H9 (cell line): ENCODE data around the gene PRKCZ. TPM values are rescaled to one million over a fixed set of nuclear protein-coding genes. Genes with fewer than 3 reads are reported as not detected.
"Not testable (repeated sequence)": the region's sequence is repeated elsewhere in the genome, so short reads cannot be mapped to it uniquely, and the experiment has no call there.

Experiments
- DNase-seq: peaks from one replicate; pipeline ENCODE4 v3.0.0-alpha.2; 2017
- H2AFZ ChIP-seq: one replicate; pipeline ENCODE4 v1.6.1; 2013; ENCODE audit warnings: mild to moderate bottlenecking, low read length, control low read depth, moderate library complexity
- H2AK5ac ChIP-seq: 2 replicates; pipeline ENCODE4 v1.6.1; 2013; ENCODE audit warnings: low read length, control low read depth, mixed read lengths; ENCODE audit not compliant: insufficient read length
- H2BK120ac ChIP-seq: one replicate; pipeline ENCODE4 v1.6.1; 2013; ENCODE audit warnings: low read depth, mild to moderate bottlenecking, low read length, control low read depth, inconsistent platforms; ENCODE audit not compliant: poor library complexity, severe bottlenecking
- H2BK12ac ChIP-seq: 2 replicates; pipeline ENCODE4 v1.6.1; 2013; ENCODE audit warnings: low read length, control low read depth, mixed read lengths, low read depth; ENCODE audit not compliant: insufficient read length
- H2BK15ac ChIP-seq: 2 replicates; pipeline ENCODE4 v1.6.1; 2013; ENCODE audit warnings: low read depth, low read length, control low read depth
- H2BK20ac ChIP-seq: one replicate; pipeline ENCODE4 v1.6.1; 2013; ENCODE audit warnings: low read depth, mild to moderate bottlenecking, low read length, control low read depth, inconsistent platforms; ENCODE audit not compliant: poor library complexity, severe bottlenecking
- H2BK5ac ChIP-seq: 2 replicates; pipeline ENCODE4 v1.6.1; 2013; ENCODE audit warnings: low read length, control low read depth, mixed read lengths; ENCODE audit not compliant: insufficient read length
- H3K14ac ChIP-seq: 2 replicates; pipeline ENCODE4 v1.6.1; 2013; ENCODE audit warnings: low read length, control low read depth; ENCODE audit not compliant: insufficient read depth
- H3K18ac ChIP-seq: 2 replicates; pipeline ENCODE4 v1.6.1; 2013; ENCODE audit warnings: low read depth, mild to moderate bottlenecking, mixed read lengths, low read length, control low read depth; ENCODE audit not compliant: insufficient read length
- H3K23ac ChIP-seq: 2 replicates; pipeline ENCODE4 v1.6.1; 2013; ENCODE audit warnings: low read length, control low read depth, mixed read lengths, low read depth; ENCODE audit not compliant: insufficient read length
- H3K23me2 ChIP-seq: 2 replicates; pipeline ENCODE4 v1.6.1; 2013; ENCODE audit warnings: low read depth, mild to moderate bottlenecking, mixed read lengths, low read length, control low read depth; ENCODE audit not compliant: insufficient read length, poor library complexity, severe bottlenecking
- H3K27ac ChIP-seq: 2 replicates; pipeline ENCODE4 v1.5.1; 2013; ENCODE audit warnings: low read length, control low read depth, mixed read lengths, low read depth; ENCODE audit not compliant: insufficient read length
- H3K27me3 ChIP-seq: 2 replicates; pipeline ENCODE4 v1.6.1; 2013; ENCODE audit warnings: low read length, control low read depth, inconsistent platforms; ENCODE audit not compliant: insufficient read depth
- H3K4ac ChIP-seq: 2 replicates; pipeline ENCODE4 v1.6.1; 2013; ENCODE audit warnings: low read depth, mild to moderate bottlenecking, control low read depth, inconsistent platforms, low read length, moderate library complexity
- H3K4me1 ChIP-seq: 2 replicates; pipeline ENCODE4 v1.6.1; 2013; ENCODE audit warnings: low read length, control low read depth, inconsistent platforms; ENCODE audit not compliant: insufficient read depth
- H3K4me2 ChIP-seq: 2 replicates; pipeline ENCODE4 v1.6.1; 2013; ENCODE audit warnings: low read length, control low read depth, mixed read lengths; ENCODE audit not compliant: insufficient read length, insufficient read depth
- H3K56ac ChIP-seq: 2 replicates; pipeline ENCODE4 v1.6.1; 2013; ENCODE audit warnings: low read depth, mild to moderate bottlenecking, mixed read lengths, low read length, control low read depth; ENCODE audit not compliant: insufficient read length
- H3K79me1 ChIP-seq: 2 replicates; pipeline ENCODE4 v1.6.1; 2013; ENCODE audit warnings: low read depth, mild to moderate bottlenecking, moderate library complexity, low read length, control low read depth, inconsistent platforms; ENCODE audit not compliant: insufficient read depth, poor library complexity, severe bottlenecking
- H3K79me2 ChIP-seq: 2 replicates; pipeline ENCODE4 v1.6.1; 2013; ENCODE audit warnings: low read length, control low read depth, inconsistent platforms; ENCODE audit not compliant: insufficient read depth
- H3K9ac ChIP-seq: 2 replicates; pipeline ENCODE4 v1.6.1; 2013; ENCODE audit warnings: low read length, control low read depth, mixed read lengths; ENCODE audit not compliant: insufficient read length; ENCODE audit errors: extremely low read depth
- H3K9me3 ChIP-seq: one replicate; pipeline ENCODE4 v1.6.1; 2013; ENCODE audit warnings: low read depth, low read length, inconsistent platforms; ENCODE audit not compliant: control insufficient read depth
- H3T11ph ChIP-seq: one replicate; pipeline ENCODE4 v1.6.1; 2013; ENCODE audit warnings: mild to moderate bottlenecking, low read length, control low read depth, inconsistent platforms
- H4K20me1 ChIP-seq: one replicate; pipeline ENCODE4 v1.6.1; 2013; ENCODE audit not compliant: control insufficient read depth, insufficient read length, insufficient read depth
- H4K5ac ChIP-seq: 2 replicates; pipeline ENCODE4 v1.6.1; 2013; ENCODE audit warnings: low read depth, mild to moderate bottlenecking, mixed read lengths, low read length, control low read depth; ENCODE audit not compliant: insufficient read length
- H4K8ac ChIP-seq: replicated peaks from 2 replicates; pipeline ENCODE4 v1.6.1; 2013; ENCODE audit warnings: low read length, control low read depth, mixed read lengths, low read depth; ENCODE audit not compliant: insufficient read length
- H4K91ac ChIP-seq: 2 replicates; pipeline ENCODE4 v1.6.1; 2013; ENCODE audit warnings: low read depth, mild to moderate bottlenecking, moderate library complexity, mixed read lengths, low read length, control low read depth; ENCODE audit not compliant: insufficient read length
- H3K27ac Mint-ChIP-seq, 3 experiments: 2 replicates in 2 of 3; 3 replicates in 1 of 3; pipeline ENCODE4 v1.8.0; 2020 to 2021; ENCODE audit warnings: mixed read lengths in 3 of 3, mild to moderate bottlenecking in 1 of 3, moderate library complexity in 1 of 3
- H3K27me3 Mint-ChIP-seq: 2 replicates; pipeline ENCODE4 v1.8.0; 2021; ENCODE audit warnings: low read depth, mild to moderate bottlenecking, moderate library complexity, mixed read lengths
- H3K36me3 Mint-ChIP-seq, 3 experiments: 2 replicates in 2 of 3; 3 replicates in 1 of 3; pipeline ENCODE4 v1.8.0; 2020 to 2021; ENCODE audit warnings: low read depth in 3 of 3, mixed read lengths in 3 of 3; ENCODE audit not compliant: insufficient read depth in 1 of 3
- H3K4me1 Mint-ChIP-seq, 2 experiments: 2 replicates each; pipeline ENCODE4 v1.8.0; 2020; ENCODE audit warnings: mixed read lengths in 2 of 2
- H3K4me3 Mint-ChIP-seq, 2 experiments: 2 replicates in 1 of 2; 3 replicates in 1 of 2; pipeline ENCODE4 v1.8.0; 2020 to 2021; ENCODE audit warnings: mild to moderate bottlenecking in 2 of 2, mixed read lengths in 2 of 2, moderate library complexity in 1 of 2
- H3K9me3 Mint-ChIP-seq, 2 experiments: 2 replicates in 1 of 2; 3 replicates in 1 of 2; pipeline ENCODE4 v1.8.0; 2020; ENCODE audit warnings: mild to moderate bottlenecking in 2 of 2, mixed read lengths in 2 of 2, moderate library complexity in 1 of 2
- WGBS: extraction: QIAGEN DNeasy Blood & Tissue Kit; methylation state at CpG from one replicate; pipeline ENCODE4 v1.1.7; 2013; ENCODE audit warnings: missing lambda C conversion rate, low lambda C conversion rate, mixed read lengths; ENCODE audit not compliant: insufficient read length; ENCODE audit errors: extremely low coverage; 5-methylcytosine and 5-hydroxymethylcytosine counted together
- total RNA-seq: library from RNA; stranded (reverse); gene quantifications from 2 replicates; pipeline ENCODE4 v1.2.1, GENCODE V29; 2021
- TF ChIP-seq, protein P1 (sequence below): fragments of 200-600 bp; sonication (generic); conservative IDR thresholded peaks from 3 replicates; pipeline ENCODE4 v1.8.0; 2021; ENCODE audit warnings: antibody characterized with exemption, mild to moderate bottlenecking

Gene PRKCZ
- total RNA-seq, 1 experiment from 2014 or later, result 48.4 TPM

DNA sequence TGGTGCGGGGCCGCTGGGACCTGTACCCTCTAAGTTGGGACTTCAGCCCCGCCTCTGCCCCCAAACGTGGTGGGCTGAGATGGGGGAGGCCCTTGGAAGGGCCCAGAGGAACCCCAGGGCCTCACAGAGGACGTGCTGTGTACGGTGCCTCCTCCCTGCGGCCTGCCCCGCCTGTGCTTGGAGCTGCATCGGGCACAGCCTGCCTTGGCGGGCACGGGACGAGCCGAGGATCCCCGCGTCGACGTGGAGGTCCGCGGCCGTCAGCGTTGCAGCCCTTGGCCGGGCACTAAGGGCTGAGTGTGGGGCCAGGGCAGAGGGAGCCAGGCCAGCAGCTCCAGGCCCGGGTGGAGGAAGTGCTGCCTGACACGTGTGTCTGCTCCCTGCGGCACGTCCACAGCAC is 43.4 kb downstream of the PRKCZ start:
- Histone ChIP-seq H2BK15ac (0 out of 2 replicates have a peak overlapping the region, but pooled peaks have one; percentile 5), H3K27ac (no peak overlapping the region), H3K18ac (no peak overlapping the region), H3T11ph (no peak overlapping the region), H3K4ac (no peak overlapping the region), H2BK120ac (no peak overlapping the region), H3K23ac (no peak overlapping the region), H3K56ac (no peak overlapping the region), H2AFZ (no peak overlapping the region), H2BK12ac (no peak overlapping the region), H4K91ac (no peak overlapping the region), H4K5ac (no peak overlapping the region), H2BK20ac (no peak overlapping the region), H2AK5ac (no peak overlapping the region), H3K9ac (no peak overlapping the region), H3K79me1 (no peaks in the 10 kb centered on the region), H3K4me1 (no peaks in the 10 kb centered on the region), H3K9me3 (no peaks in the 10 kb centered on the region), H3K79me2 (no peaks in the 10 kb centered on the region), H3K14ac (no peak overlapping the region), H4K20me1 (no peaks in the 10 kb centered on the region), H4K8ac (no peak overlapping the region), H3K23me2 (no peaks in the 10 kb centered on the region), H3K4me2 (no peak overlapping the region), H3K27me3 (no peaks in the 10 kb centered on the region), H2BK5ac (no peak overlapping the region)
- H3K4me1 Mint-ChIP-seq, result peaks cover 9 to 18% of the 10 kb centered on the region in 2 experiments
- no CpG with 5 or more reads among the region's 26 CpGs for WGBS
- H3K27me3 Mint-ChIP-seq, result no peaks in the 10 kb centered on the region
- H3K36me3 Mint-ChIP-seq, result peaks cover 9 to 14% (median 10%) of the 10 kb centered on the region in 3 experiments
- DNase-seq, result no peak
- TF ChIP-seq, protein P1, sequence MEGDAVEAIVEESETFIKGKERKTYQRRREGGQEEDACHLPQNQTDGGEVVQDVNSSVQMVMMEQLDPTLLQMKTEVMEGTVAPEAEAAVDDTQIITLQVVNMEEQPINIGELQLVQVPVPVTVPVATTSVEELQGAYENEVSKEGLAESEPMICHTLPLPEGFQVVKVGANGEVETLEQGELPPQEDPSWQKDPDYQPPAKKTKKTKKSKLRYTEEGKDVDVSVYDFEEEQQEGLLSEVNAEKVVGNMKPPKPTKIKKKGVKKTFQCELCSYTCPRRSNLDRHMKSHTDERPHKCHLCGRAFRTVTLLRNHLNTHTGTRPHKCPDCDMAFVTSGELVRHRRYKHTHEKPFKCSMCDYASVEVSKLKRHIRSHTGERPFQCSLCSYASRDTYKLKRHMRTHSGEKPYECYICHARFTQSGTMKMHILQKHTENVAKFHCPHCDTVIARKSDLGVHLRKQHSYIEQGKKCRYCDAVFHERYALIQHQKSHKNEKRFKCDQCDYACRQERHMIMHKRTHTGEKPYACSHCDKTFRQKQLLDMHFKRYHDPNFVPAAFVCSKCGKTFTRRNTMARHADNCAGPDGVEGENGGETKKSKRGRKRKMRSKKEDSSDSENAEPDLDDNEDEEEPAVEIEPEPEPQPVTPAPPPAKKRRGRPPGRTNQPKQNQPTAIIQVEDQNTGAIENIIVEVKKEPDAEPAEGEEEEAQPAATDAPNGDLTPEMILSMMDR, result no peak
- H3K27ac Mint-ChIP-seq, result no peak overlapping the region; a peak in 1 of 7 replicates
- H3K9me3 Mint-ChIP-seq, result peaks cover 3 to 6% of the 10 kb centered on the region in 2 experiments; a peak in 4 of 5 replicates
- H3K4me3 Mint-ChIP-seq, result no peak overlapping the region

DNA sequence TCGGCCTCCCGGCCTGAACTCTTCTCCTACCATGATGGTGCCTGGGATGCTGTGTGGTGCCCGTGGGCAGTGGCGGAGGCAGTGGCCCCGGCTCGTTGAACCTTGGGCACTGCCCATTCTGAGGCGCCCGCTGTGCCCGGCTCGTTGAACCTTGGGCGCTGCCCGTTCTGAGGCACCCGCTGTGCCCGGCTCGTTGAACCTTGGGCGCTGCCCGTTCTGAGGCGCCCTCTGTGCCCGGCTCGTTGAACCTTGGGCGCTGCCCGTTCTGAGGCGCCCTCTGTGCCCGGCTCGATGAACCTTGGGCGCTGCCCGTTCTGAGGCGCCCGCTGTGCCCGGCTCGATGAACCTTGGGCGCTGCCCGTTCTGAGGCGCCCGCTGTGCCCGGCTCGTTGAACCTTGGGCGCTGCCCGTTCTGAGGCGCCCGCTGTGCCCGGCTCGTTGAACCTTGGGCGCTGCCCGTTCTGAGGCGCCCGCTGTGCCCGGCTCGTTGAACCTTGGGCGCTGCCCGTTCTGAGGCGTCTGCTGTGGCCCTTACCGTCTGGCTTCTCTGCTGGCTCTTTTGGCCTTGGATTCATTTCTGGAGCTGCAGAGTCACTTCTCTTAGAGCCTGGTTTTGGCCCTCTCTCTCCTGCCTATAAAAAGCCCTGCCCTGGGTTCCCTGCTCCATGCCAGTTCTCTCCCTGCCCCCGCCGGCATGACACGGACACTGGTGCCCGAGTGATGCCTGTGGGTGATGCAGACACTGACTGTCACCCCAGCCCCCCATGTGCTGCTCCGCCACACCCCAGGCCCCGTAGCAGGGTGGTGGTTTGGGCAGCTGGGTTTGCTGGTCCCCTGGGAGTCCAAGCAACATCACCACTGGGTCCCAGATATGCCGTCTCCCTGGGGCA is 44.3 kb downstream of the PRKCZ start:
- not testable (repeated sequence) for H4K91ac ChIP-seq, H3K56ac ChIP-seq, H3K4ac ChIP-seq, H2BK12ac ChIP-seq, H3K27me3 Mint-ChIP-seq, H3K18ac ChIP-seq, H2AK5ac ChIP-seq, H4K8ac ChIP-seq, H3K79me1 ChIP-seq, H3K9me3 Mint-ChIP-seq, H2BK15ac ChIP-seq, H3K79me2 ChIP-seq, H2BK120ac ChIP-seq, H2BK5ac ChIP-seq, H2AFZ ChIP-seq, H4K20me1 ChIP-seq, H3T11ph ChIP-seq, H3K27me3 ChIP-seq, H3K23me2 ChIP-seq, H3K4me1 ChIP-seq, H3K9me3 ChIP-seq, H3K9ac ChIP-seq, DNase-seq, H3K4me2 ChIP-seq, H3K23ac ChIP-seq, H3K14ac ChIP-seq, H4K5ac ChIP-seq, H2BK20ac ChIP-seq, H3K27ac ChIP-seq, H3K4me3 Mint-ChIP-seq
- WGBS, result no CpG with 5 or more reads among the region's 60 CpGs
- Mint-ChIP-seq H3K27ac (peak overlapping the region in 1 of 3 experiments; percentile 74; a peak in 1 of 7 replicates), H3K36me3 (peaks cover 10 to 15% (median 14%) of the 10 kb centered on the region in 3 experiments), H3K4me1 (peaks cover 9 to 16% of the 10 kb centered on the region in 2 experiments)
